Measurements from ENCODE around the gene DCANP1.
A peak's percentile ranks its signal among the peaks of the same experiment; 100 is the strongest.

Gene DCANP1

DNA sequence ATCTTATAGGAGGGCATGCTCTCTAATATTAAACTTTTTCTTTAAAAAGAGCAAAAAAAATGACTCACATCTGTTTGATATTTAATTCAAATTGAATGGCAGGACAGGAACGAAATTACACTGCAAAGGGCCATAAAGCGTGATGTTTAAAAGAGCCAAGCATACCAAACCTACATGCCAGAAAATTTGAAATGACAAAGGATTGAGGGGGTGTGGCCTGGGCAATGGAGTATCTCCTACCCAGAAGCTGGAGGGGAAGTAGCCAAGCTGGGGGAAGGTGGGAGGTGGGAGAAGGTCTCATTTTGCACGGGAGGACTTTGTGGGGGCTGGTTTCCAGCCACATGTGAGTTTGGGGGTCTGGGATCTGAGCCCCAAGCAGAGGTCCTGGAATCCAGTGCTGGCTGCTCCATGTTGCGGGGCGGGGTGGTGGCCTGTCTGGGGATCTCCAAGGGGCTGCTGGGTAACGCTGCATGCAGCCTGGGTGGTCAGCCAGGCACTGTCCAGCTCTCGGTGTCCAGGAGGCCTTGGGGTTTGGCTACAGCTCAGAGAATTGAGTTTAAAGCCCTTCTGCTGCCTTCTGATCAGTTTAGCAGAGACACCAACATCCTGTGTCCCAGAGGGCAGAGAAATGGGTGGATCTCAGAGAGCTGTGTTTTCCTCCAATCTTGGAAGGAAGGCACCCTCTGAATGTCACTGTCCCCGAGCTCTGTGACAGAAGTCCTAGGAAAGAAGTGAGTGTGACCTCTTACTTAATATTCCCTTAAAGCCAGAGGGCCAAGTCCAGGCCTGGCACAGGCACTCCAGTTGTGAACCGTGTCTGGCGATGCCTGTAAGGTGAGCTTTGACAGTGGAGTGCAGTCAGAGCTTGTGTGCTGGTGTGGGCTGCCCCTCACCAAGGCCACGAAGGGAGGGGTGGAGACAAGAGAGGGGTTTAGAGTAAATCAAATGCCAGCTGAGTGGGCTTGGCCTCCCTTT lies 7.6 kb downstream of the DCANP1 start:
- no peaks in the 10 kb centered on the region for H3K36me3 ChIP-seq (ENCODE audit: insufficient read depth, low read length)
- no peak overlapping the region for H3K4me3 ChIP-seq (ENCODE audit: low read depth, low read length)
- H3K79me2 ChIP-seq (ENCODE audit: control insufficient read depth, insufficient read depth, low read length, unreplicated experiment): no peaks in the 10 kb centered on the region
- no peak overlapping the region for H2AFZ ChIP-seq (ENCODE audit: low read length, unreplicated experiment)
- no peak overlapping the region for H3K27ac ChIP-seq (ENCODE audit: low read depth, low read length)
- H3K27me3 ChIP-seq (ENCODE audit: insufficient read depth, low read length): no peaks in the 10 kb centered on the region
- H3K4me1 ChIP-seq (ENCODE audit: control insufficient read depth, insufficient read depth, low read length, unreplicated experiment): peaks cover 16% of the 10 kb centered on the region

DNA sequence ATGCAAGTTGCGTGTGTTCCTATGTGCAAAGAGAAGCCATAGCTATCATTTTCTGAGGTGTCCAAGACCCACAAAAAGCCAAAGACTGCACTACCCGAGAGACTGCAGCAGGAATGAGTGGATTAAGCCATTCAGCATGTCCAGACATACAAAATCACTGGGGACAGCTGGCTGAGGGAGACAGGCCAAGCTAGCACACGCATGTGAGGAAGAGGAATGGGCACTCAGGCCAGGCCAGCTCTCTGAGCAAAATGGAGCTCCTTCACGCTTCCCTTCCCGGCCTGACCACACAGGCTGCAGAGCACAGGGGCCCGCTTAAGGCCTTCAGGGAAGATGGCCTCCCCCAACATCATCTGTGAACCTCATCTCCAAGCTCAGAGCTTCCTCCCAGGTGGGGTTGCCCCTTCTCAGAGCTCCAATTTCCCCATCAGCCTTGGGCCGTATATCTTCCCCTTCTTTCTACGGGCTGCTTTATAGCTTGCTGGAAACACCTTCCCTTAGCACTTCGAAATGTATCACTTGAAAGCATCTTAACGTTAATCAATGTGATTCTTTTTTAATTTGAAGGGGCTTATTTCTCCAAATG lies 8.4 kb downstream of the DCANP1 start:
- Histone ChIP-seq H3K4me3 (ENCODE audit: low read depth, low read length) (no peak overlapping the region), H3K27me3 (ENCODE audit: insufficient read depth, low read length) (no peaks in the 10 kb centered on the region), H3K27ac (ENCODE audit: low read depth, low read length) (no peak overlapping the region), H3K36me3 (ENCODE audit: insufficient read depth, low read length) (no peaks in the 10 kb centered on the region), H3K4me1 (ENCODE audit: control insufficient read depth, insufficient read depth, low read length, unreplicated experiment) (peaks cover 20% of the 10 kb centered on the region), H2AFZ (ENCODE audit: low read length, unreplicated experiment) (no peak overlapping the region), H3K79me2 (ENCODE audit: control insufficient read depth, insufficient read depth, low read length, unreplicated experiment) (no peaks in the 10 kb centered on the region)

DNA sequence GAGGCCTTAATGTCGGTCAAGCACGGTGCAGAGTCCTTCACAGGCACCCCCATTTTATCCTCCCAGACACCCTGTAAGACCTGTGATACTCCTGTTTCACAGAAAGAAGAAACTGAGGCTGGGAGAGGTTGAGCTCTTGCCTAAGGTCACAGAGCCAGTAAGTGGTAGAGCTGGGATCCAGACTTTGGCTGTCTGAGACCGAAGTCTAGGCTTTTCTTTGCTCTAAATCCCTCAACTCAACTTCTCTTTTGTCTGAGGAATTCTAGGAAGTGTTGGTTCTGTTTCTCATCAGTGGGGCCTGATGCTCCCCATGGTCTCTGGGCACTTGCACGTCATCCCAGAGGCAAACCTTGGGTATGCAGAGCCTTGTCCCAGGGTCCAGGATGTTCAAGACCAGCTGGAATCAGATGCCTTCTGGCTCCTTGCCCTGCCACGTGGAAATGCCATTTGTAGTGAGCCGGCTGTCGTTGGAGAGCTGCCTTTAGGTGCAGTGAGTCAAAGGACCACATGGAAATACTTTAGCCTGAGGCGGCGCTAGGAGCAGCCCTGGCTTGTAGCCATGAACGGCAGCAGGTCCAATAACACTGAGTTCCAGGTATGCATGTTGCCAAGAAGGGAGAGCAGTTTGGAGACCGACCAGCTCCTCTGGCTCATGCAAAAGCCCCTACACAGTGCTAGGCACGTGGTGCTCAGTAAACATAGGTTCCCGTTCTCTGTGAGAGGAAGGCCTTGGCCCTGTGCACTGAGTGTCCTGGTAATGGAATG lies 9.2 kb downstream of the DCANP1 start:
- Histone ChIP-seq H2AFZ (ENCODE audit: low read length, unreplicated experiment) (peak overlapping the region; percentile 21), H3K36me3 (ENCODE audit: insufficient read depth, low read length) (no peaks in the 10 kb centered on the region), H3K27me3 (ENCODE audit: insufficient read depth, low read length) (no peaks in the 10 kb centered on the region), H3K4me3 (ENCODE audit: low read depth, low read length) (no peak overlapping the region), H3K27ac (ENCODE audit: low read depth, low read length) (no peak overlapping the region), H3K79me2 (ENCODE audit: control insufficient read depth, insufficient read depth, low read length, unreplicated experiment) (no peaks in the 10 kb centered on the region), H3K4me1 (ENCODE audit: control insufficient read depth, insufficient read depth, low read length, unreplicated experiment) (peaks cover 25% of the 10 kb centered on the region)

DNA sequence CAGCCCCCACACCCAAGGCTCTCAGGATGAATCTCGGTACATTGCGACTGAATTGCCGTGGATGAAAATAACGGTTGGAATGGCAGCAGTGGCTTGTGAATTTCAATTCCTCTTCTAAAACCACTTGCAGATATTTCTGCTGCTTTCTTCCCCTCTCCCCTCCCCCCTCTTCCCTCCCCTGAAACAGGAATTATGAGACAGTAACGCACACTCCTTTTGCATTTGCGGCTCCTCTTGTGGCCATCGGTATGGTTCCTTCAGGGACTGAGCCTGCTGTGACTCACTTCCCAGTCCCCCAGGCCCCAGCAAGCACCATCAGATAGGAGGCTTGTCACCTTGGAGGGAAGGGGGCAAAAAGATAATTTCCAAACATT lies 9.7 kb downstream of the DCANP1 start:
- no peaks in the 10 kb centered on the region for H3K36me3 ChIP-seq (ENCODE audit: insufficient read depth, low read length)
- no peaks in the 10 kb centered on the region for H3K27me3 ChIP-seq (ENCODE audit: insufficient read depth, low read length)
- H3K79me2 ChIP-seq (ENCODE audit: control insufficient read depth, insufficient read depth, low read length, unreplicated experiment): no peaks in the 10 kb centered on the region
- peaks cover 25% of the 10 kb centered on the region for H3K4me1 ChIP-seq (ENCODE audit: control insufficient read depth, insufficient read depth, low read length, unreplicated experiment)
- H2AFZ ChIP-seq (ENCODE audit: low read length, unreplicated experiment): peak overlapping the region; percentile 21
- no peak overlapping the region for H3K27ac ChIP-seq (ENCODE audit: low read depth, low read length)
- H3K4me3 ChIP-seq (ENCODE audit: low read depth, low read length): no peak overlapping the region

DNA sequence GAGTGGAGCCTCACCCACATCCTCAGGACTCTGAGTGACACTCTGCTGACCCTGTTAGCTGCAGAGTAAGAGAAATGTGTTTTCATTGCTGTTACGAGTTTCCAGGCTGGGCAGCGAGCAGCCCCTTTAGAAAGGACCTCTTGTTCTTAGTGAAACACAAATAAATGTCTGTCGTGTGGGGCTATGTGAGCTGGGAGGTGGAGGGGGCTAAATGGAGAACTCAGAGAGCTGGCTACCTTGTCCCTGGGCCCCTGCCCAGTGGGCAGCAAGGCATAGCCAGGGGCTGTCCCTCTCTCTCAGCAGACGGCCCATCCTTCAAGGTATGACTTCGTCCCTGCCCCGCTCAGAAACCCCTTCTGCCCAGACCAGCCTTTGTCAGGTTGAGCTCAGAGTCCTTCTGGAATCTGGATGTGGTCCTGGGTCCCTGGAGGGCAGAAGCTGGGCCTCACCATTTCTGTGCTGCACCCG lies 10.2 kb downstream of the DCANP1 start:
- H3K27ac ChIP-seq (ENCODE audit: low read depth, low read length): no peak overlapping the region
- peaks cover 25% of the 10 kb centered on the region for H3K4me1 ChIP-seq (ENCODE audit: control insufficient read depth, insufficient read depth, low read length, unreplicated experiment)

DNA sequence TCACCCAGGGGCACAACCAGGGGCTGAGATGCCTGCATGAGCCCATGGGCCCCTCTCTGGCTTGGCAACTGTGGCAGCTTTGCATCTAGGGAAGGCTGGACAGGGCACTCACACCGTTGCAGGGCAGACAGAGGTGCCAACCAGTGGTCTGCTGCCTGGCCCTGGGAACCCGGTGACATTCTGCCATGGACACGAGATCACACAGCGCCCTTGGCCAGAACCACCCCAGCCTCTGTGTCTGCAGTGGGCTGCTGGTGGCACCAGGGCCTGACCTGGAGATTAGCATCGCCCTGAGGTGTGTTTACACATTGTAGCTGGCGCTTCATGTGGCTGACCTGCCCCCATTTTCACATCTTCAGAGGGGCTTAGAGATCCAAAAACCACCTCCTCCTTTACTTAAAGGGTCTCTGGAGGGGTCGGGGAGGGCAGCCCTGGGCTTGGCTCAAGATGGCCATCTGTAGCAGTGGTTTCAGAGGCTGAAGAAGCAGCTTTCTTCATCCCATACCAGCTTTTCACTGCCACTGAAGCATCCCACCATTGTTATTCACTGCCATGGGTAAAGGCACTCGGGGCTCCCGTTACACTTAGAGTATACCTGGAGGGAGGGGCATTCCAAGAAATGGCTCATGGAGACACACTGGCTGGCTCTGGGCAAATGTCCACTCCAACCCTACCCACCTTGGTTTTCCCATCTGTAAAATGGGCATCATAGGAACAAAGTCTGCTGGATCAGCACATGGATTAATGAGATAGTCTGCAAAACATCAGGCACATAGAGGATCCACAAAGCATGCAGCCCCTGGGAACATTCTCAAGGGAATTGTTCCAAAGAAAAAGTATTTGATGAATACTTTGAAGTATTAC lies 11.4 kb downstream of the DCANP1 start:
- no peak overlapping the region for H3K4me3 ChIP-seq (ENCODE audit: low read depth, low read length)
- H3K79me2 ChIP-seq (ENCODE audit: control insufficient read depth, insufficient read depth, low read length, unreplicated experiment): no peaks in the 10 kb centered on the region
- H3K4me1 ChIP-seq (ENCODE audit: control insufficient read depth, insufficient read depth, low read length, unreplicated experiment): peaks cover 25% of the 10 kb centered on the region
- H3K36me3 ChIP-seq (ENCODE audit: insufficient read depth, low read length): no peaks in the 10 kb centered on the region
- H3K27ac ChIP-seq (ENCODE audit: low read depth, low read length): no peak overlapping the region
- no peaks in the 10 kb centered on the region for H3K27me3 ChIP-seq (ENCODE audit: insufficient read depth, low read length)
- no peak overlapping the region for H2AFZ ChIP-seq (ENCODE audit: low read length, unreplicated experiment)

More for the DNA sequence above, 10.2 kb downstream of the DCANP1 start:
- Histone ChIP-seq H3K4me3 (ENCODE audit: low read depth, low read length) (no peak overlapping the region), H3K27me3 (ENCODE audit: insufficient read depth, low read length) (no peaks in the 10 kb centered on the region), H3K36me3 (ENCODE audit: insufficient read depth, low read length) (no peaks in the 10 kb centered on the region), H3K79me2 (ENCODE audit: control insufficient read depth, insufficient read depth, low read length, unreplicated experiment) (no peaks in the 10 kb centered on the region), H2AFZ (ENCODE audit: low read length, unreplicated experiment) (no peak overlapping the region)

DNA sequence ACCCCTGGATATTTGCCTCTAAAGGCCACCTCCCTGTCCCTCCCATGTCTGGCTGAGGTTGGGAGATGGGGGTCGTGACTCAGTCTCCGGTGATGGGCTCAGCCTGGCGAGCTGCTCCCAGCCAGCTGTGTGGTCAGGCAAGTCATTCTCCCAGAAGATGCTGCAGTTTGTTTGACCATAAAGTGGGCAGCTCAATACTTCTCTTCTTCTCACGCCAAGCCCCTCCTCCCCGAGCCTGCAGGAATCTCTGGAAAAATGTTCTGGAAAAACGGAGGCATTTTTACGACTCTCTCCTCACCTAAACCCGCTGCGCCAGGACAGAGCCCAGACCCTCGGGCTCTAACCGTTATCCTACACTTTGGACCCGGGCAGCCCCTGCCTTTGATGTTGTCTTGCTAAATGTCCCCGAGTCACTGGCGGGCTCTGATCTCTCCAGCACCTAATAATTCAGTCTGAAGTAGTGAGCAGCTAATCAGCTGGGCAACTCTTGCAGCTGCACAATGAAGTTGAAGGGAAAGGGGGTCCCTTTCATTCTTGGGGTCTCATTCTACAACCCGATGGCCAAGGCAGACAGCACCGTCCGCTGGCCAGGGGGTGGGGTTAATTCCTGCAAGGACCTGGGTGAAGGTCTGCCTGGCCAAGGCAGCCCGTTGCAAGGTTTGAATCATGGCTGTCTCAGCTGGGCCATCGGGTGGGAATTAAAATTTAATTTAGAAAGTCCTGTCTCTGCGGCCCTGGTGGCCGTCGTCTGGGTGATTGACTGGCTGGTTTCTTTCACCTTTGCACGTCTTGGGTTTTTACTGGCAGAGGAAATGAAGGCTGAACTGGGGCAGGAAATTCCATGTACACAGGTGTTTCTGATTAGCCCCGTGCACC lies 12.3 kb downstream of the DCANP1 start:
- Histone ChIP-seq H3K27me3 (ENCODE audit: insufficient read depth, low read length) (no peaks in the 10 kb centered on the region), H2AFZ (ENCODE audit: low read length, unreplicated experiment) (no peak overlapping the region), H3K79me2 (ENCODE audit: control insufficient read depth, insufficient read depth, low read length, unreplicated experiment) (no peaks in the 10 kb centered on the region), H3K4me3 (ENCODE audit: low read depth, low read length) (no peak overlapping the region), H3K4me1 (ENCODE audit: control insufficient read depth, insufficient read depth, low read length, unreplicated experiment) (peaks cover 25% of the 10 kb centered on the region), H3K36me3 (ENCODE audit: insufficient read depth, low read length) (no peaks in the 10 kb centered on the region), H3K27ac (ENCODE audit: low read depth, low read length) (no peak overlapping the region)

DNA sequence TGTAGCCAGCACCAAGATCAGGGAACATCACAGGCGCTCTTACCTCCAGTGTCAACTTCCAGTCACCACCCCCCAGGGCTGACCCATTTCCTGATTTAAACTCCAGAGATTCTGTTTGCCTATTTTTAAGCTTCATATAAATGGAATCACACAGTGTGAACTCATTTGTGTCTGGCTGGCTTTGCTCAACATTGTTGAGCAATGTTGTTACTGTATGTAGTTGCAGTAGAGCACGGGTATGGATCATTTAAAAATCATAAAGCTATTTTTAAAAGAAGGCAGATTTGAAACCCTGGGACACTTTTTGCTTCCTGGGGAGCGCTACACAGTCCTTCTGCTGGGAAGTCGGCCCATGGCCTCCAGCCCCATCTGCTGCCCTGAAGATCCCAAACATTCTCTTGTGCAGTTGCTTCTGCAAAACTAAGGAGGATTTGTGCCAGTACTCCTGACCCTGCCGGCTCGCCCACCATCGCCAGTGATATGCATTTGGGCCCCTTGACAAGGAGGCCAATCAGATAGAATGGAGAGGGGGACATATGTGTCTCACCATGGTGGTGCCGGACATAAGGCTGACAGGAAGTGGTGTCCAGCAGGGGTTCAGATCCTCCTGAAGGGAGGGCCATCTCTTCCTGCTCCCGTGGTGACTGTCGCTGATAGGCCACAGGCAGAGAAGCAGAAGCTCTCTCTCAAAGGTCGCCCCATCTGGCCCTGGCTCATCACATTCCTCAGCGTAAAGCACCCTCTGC lies 13.3 kb downstream of the DCANP1 start:
- H3K4me1 ChIP-seq (ENCODE audit: control insufficient read depth, insufficient read depth, low read length, unreplicated experiment): peaks cover 25% of the 10 kb centered on the region
- no peaks in the 10 kb centered on the region for H3K36me3 ChIP-seq (ENCODE audit: insufficient read depth, low read length)
- H3K27ac ChIP-seq (ENCODE audit: low read depth, low read length): no peak overlapping the region

DNA sequence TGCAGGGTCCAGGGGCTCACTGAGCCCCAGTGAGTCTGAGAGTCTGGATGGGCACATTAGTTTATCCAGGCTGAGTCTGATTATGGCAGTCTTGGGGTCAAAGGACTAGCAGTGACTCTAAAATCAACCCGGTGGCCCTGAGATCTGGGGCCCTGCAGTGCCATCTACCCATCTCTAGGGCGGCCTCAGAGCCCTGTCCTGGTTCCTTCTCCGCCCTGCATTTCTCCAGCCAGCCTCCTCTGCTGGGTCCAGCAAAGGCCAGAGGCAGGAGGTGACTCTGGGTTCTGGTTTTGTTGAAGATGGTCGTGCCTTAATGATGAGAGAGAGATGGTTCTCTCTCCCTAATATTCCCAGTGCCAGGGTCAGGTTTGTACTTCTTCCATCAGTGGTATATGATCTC lies 15.0 kb downstream of the DCANP1 start:
- H3K36me3 ChIP-seq (ENCODE audit: insufficient read depth, low read length): no peaks in the 10 kb centered on the region
- H3K79me2 ChIP-seq (ENCODE audit: control insufficient read depth, insufficient read depth, low read length, unreplicated experiment): no peaks in the 10 kb centered on the region
- peaks cover 9% of the 10 kb centered on the region for H3K4me1 ChIP-seq (ENCODE audit: control insufficient read depth, insufficient read depth, low read length, unreplicated experiment)
- H3K27ac ChIP-seq (ENCODE audit: low read depth, low read length): no peak overlapping the region
- no peak overlapping the region for H2AFZ ChIP-seq (ENCODE audit: low read length, unreplicated experiment)
- no peak overlapping the region for H3K4me3 ChIP-seq (ENCODE audit: low read depth, low read length)
- H3K27me3 ChIP-seq (ENCODE audit: insufficient read depth, low read length): no peaks in the 10 kb centered on the region

More for the DNA sequence above, 13.3 kb downstream of the DCANP1 start:
- no peaks in the 10 kb centered on the region for H3K27me3 ChIP-seq (ENCODE audit: insufficient read depth, low read length)
- H3K4me3 ChIP-seq (ENCODE audit: low read depth, low read length): no peak overlapping the region
- H2AFZ ChIP-seq (ENCODE audit: low read length, unreplicated experiment): no peak overlapping the region
- H3K79me2 ChIP-seq (ENCODE audit: control insufficient read depth, insufficient read depth, low read length, unreplicated experiment): no peaks in the 10 kb centered on the region

Data from ACC112 (cell line).